Stomach (tissue), 9 donors: Measurements from ENCODE around the gene FAM171A1. TPM values are rescaled to one million over a fixed set of nuclear protein-coding genes. Genes with fewer than 3 reads are reported as not detected.

Source experiments
- DNase-seq, 2 donors: peaks; one replicate each; pipeline versions ENCODE4 v3.0.0 to v3.0.0-alpha.2; 2013 to 2019
- H3K27ac ChIP-seq, 5 donors: fragments of 200-600 bp in 4 of 5; sonication (generic) in 4 of 5; one replicate each; pipeline ENCODE4 v1.5.1; 2013 to 2019; ENCODE audit warnings: mild to moderate bottlenecking in 1 of 5, moderate library complexity in 1 of 5
- H3K27me3 ChIP-seq, 3 donors: fragments of 200-600 bp; sonication (generic); one replicate each; pipeline ENCODE4 v1.5.1; 2017 to 2019; ENCODE audit warnings: mixed run types in 1 of 3
- H3K36me3 ChIP-seq, 4 donors: fragments of 200-600 bp; sonication (generic); 1 replicate in 3 of 4; 2 replicates in 1 of 4; pipeline ENCODE4 v1.5.1; 2016 to 2019
- H3K4me1 ChIP-seq, 4 donors: fragments of 200-600 bp; sonication (generic); one replicate each; pipeline ENCODE4 v1.5.1; 2016 to 2019
- H3K4me3 ChIP-seq, 4 donors: fragments of 200-600 bp; sonication (generic) in 3 of 4; one replicate each; pipeline ENCODE4 v1.5.1; 2016 to 2019; ENCODE audit warnings: mild to moderate bottlenecking in 1 of 4
- H3K9me3 ChIP-seq, 4 donors: fragments of 200-600 bp; sonication (generic); one replicate each; pipeline ENCODE4 v1.5.1; 2016 to 2019
- EP300 ChIP-seq: sonication (generic); formaldehyde crosslinking; IDR thresholded peaks from one replicate; pipeline ENCODE4 v1.6.1; 2017; ENCODE audit warnings: antibody characterized with exemption
- POLR2A ChIP-seq, 4 donors: fragments of 450-650 bp; IDR thresholded peaks; one replicate each; pipeline ENCODE4 v1.6.1; 2016; ENCODE audit warnings: antibody characterized with exemption in 4 of 4, control low read depth in 2 of 4, mild to moderate bottlenecking in 1 of 4, moderate library complexity in 1 of 4
- POLR2AphosphoS5 ChIP-seq, 3 donors: sonication (generic); formaldehyde crosslinking; IDR thresholded peaks; one replicate each; pipeline ENCODE4 v1.6.1; 2016; ENCODE audit warnings: antibody characterized with exemption in 3 of 3
- WGBS, 5 donors: extraction: QIAGEN DNeasy Blood & Tissue Kit in 3 of 5; methylation state at CpG; one replicate each; pipeline versions ENCODE4 v1.1.5 to v1.1.7; 2013 to 2018; 5-methylcytosine and 5-hydroxymethylcytosine counted together
- intact Hi-C: fragments of 100-400 bp; cut with DNase I; formaldehyde crosslinking; loops from one replicate; pipeline ENCODE4 v1.15.1; 2023; ENCODE audit warnings: low total_unique reads
- polyA plus RNA-seq, 3 donors: library from polyadenylated mRNA; stranded (reverse); fragments of 200-250 nt; gene quantifications; one replicate each; pipeline ENCODE4 v1.2.3, GENCODE V29; 2013
- total RNA-seq, 5 donors: library from RNA; depleted of rRNA; stranded (reverse); fragments of >200 nt; gene quantifications; one replicate each; pipeline versions ENCODE4 v1.1.0 to v1.2.3, GENCODE V29; 2014 to 2016
- TF ChIP-seq, protein P1 (sequence below), 7 experiments: fragments of 450-650 bp in 4 of 7; fragments of 200-600 bp in 3 of 7; sonication (generic) in 3 of 7; IDR thresholded peaks; one replicate each; pipeline ENCODE4 v1.5.1; 2016 to 2019; ENCODE audit warnings: antibody characterized with exemption in 7 of 7, control low read depth in 2 of 7, mild to moderate bottlenecking in 1 of 7
- donor health status: healthy with polysubstance abuse.
- donor health status: Bipolar disorder and iron deficiency.
- donor health status: healthy.

FAM171A1 gene
- total and polyA plus RNA-seq, 8 donors, result 1.8 to 98.7 (median 10.3) TPM

DNA sequence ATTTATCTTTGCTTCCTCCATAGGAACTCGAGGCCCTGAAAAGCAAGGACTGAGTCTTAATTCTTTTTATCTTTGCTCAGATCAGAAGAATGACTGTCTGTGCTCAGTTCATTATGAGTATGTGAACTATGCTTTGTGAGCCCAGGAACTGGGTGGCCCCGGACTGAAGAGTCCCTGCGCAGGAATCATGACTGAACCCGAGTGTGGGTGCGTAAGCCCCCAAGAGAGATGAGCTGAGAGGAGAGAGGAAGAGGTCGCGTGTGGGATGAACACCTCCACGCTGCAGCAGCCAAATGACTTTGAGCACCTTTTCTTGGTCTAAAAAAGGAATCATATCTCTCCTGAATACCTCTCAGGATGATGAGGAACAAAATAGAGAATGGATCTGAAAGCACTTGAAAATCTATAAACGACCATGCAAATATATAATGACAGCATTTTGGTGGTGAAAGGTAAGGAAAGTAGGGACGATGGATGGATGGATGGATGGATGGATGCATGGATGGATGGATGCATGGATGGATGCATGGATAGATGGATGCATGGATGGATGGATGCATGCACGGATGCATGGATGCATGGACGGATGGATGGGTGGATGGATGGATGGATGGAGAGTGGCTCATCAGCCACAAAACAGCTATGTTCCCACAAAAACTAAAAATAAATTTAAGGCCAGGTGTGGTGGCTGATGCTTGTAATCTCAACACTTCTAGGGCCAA, 19.8 kb downstream of the FAM171A1 start:
- Histone ChIP-seq H3K4me3 (no peak overlapping the region), H3K36me3 (no peaks in the 10 kb centered on the region), H3K4me1 (peaks cover 0 to 41% (median 23%) of the 10 kb centered on the region in 4 donors), H3K27ac (no peak overlapping the region), H3K27me3 (no peaks in the 10 kb centered on the region), H3K9me3 (no peaks in the 10 kb centered on the region)
- WGBS, 5 donors, result 79 to 85% (median 81%) methylated on average over 12 of the region's 12 CpGs
- intact Hi-C loops, result no loop called here
- no peak for TF ChIP-seq POLR2AphosphoS5 (IDR thresholded peaks at IDR 0.05)
- TF ChIP-seq, protein P1, sequence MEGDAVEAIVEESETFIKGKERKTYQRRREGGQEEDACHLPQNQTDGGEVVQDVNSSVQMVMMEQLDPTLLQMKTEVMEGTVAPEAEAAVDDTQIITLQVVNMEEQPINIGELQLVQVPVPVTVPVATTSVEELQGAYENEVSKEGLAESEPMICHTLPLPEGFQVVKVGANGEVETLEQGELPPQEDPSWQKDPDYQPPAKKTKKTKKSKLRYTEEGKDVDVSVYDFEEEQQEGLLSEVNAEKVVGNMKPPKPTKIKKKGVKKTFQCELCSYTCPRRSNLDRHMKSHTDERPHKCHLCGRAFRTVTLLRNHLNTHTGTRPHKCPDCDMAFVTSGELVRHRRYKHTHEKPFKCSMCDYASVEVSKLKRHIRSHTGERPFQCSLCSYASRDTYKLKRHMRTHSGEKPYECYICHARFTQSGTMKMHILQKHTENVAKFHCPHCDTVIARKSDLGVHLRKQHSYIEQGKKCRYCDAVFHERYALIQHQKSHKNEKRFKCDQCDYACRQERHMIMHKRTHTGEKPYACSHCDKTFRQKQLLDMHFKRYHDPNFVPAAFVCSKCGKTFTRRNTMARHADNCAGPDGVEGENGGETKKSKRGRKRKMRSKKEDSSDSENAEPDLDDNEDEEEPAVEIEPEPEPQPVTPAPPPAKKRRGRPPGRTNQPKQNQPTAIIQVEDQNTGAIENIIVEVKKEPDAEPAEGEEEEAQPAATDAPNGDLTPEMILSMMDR (IDR thresholded peaks at IDR 0.05), result no peak
- TF ChIP-seq EP300, result no peak
- DNase-seq, result no peak

DNA sequence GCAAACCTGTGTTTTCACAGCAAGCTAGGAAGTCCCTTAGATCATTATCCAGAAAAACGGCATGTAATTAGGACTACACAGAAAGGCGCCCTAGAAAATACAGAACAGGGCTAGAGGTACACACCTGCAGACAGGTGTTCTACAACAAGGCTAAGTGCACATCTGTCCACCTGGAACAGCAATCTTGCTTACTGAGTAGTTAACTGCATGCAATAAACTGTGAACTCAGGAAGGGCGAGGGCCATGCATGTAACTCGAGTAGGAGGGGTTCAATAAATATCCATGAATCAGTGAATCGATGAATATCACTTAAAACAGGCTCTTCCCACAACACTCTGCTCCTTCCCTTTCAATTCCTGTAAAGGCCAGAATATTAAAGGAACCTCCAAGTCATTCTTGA, 22.0 kb downstream of the FAM171A1 start:
- TF ChIP-seq POLR2AphosphoS5 (IDR thresholded peaks at IDR 0.05) (no peak), POLR2A (IDR thresholded peaks at IDR 0.05) (no peak), EP300 (no peak)
- TF ChIP-seq, protein P1 (IDR thresholded peaks at IDR 0.05), result no peak
- peaks cover 7 to 60% (median 35%) of the 10 kb centered on the region in 4 donors for H3K4me1 ChIP-seq

DNA sequence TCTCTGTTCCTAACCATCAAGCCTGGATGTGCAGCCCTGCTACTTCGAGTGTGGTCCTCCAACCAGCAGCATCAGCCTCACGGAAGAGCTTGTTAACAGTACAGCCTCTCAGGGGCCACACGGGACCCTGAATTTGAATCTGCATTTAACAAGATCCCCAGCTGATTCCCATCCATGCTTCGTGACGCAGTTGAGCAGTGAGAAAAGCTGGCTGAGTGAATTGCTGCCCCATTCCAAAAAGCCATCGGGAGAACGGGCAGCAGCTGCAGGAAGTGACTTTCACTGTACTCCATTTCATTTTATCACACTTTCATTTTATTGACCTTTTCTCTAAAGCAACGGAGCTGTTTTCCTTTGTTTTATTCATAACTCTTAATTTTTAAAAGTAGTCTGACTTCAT, 22.5 kb downstream of the FAM171A1 start:
- H3K27me3 ChIP-seq, result no peaks in the 10 kb centered on the region
- TF ChIP-seq EP300 (no peak), POLR2A (IDR thresholded peaks at IDR 0.05) (no peak), POLR2AphosphoS5 (IDR thresholded peaks at IDR 0.05) (no peak)
- TF ChIP-seq, protein P1 (IDR thresholded peaks at IDR 0.05), result no peak
- H3K36me3 ChIP-seq, result no peaks in the 10 kb centered on the region
- peak overlapping the region in 4 of 5 donors; percentile 33 to 58 (median 44) for H3K27ac ChIP-seq
- intact Hi-C loops, result no loop called here
- H3K4me1 ChIP-seq, result peaks cover 7 to 54% (median 33%) of the 10 kb centered on the region in 4 donors
- WGBS, 5 donors, result 12 to 34% (median 15%) methylated on average over 8 of the region's 8 CpGs
- peak overlapping the region; percentile 27 to 41 (median 32) for H3K4me3 ChIP-seq
- no peaks in the 10 kb centered on the region for H3K9me3 ChIP-seq
- DNase-seq, result peak in 1 of 2 donors; percentile 77

More for the DNA sequence above, 22.0 kb downstream of the FAM171A1 start:
- intact Hi-C loops, result no loop called here
- DNase-seq, result no peak
- 36 to 50% (median 46%) methylated on average over 5 of the region's 5 CpGs for WGBS, 5 donors
- Histone ChIP-seq H3K27me3 (no peaks in the 10 kb centered on the region), H3K9me3 (no peaks in the 10 kb centered on the region), H3K36me3 (no peaks in the 10 kb centered on the region), H3K4me3 (peak overlapping the region; percentile 27 to 41 (median 32)), H3K27ac (peak overlapping the region in 2 of 5 donors; percentile 39 to 58)

DNA sequence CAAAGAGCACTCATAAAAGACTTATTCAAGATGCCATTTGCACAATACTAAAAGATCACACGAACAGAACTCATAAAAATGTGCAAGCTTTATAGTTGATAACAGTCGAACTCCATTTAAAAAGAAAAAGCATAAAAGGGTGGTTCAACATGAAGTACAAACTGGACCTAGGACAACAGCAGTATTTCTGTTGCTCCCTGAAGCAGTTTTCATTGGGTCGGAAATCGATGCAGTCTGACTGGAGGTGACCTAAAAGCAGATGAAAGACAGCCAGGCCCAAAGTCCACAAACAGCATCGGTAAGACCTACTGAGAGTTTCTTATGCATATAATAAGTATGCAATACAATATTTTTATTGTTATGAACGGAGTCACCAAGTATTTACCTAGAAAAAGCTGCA, 23.9 kb downstream of the FAM171A1 start:
- H3K27me3 ChIP-seq, result no peaks in the 10 kb centered on the region
- intact Hi-C loops, result no loop called here
- H3K36me3 ChIP-seq, result no peaks in the 10 kb centered on the region
- H3K27ac ChIP-seq, result no peak overlapping the region
- H3K9me3 ChIP-seq, result no peaks in the 10 kb centered on the region
- 76 to 86% (median 81%) methylated on average over 6 of the region's 6 CpGs for WGBS, 5 donors
- DNase-seq, result no peak
- no peak overlapping the region for H3K4me3 ChIP-seq
- TF ChIP-seq POLR2A (IDR thresholded peaks at IDR 0.05) (no peak), POLR2AphosphoS5 (IDR thresholded peaks at IDR 0.05) (no peak)
- H3K4me1 ChIP-seq, result peaks cover 7 to 44% (median 27%) of the 10 kb centered on the region in 4 donors
